GM18517 (cell line): ENCODE results near the gene NKIRAS1.
"Not testable (repeated sequence)": the region's sequence is repeated elsewhere in the genome, so short reads cannot be mapped to it uniquely, and the experiment has no call there.

Source experiments
- ATAC-seq: cut with Tn5 transposase; IDR thresholded peaks from one replicate; pipeline ENCODE4 v1.9.1; 2021; ENCODE audit warnings: mild to moderate bottlenecking, moderate library complexity; ENCODE audit not compliant: unreplicated experiment

NKIRAS1 gene

DNA sequence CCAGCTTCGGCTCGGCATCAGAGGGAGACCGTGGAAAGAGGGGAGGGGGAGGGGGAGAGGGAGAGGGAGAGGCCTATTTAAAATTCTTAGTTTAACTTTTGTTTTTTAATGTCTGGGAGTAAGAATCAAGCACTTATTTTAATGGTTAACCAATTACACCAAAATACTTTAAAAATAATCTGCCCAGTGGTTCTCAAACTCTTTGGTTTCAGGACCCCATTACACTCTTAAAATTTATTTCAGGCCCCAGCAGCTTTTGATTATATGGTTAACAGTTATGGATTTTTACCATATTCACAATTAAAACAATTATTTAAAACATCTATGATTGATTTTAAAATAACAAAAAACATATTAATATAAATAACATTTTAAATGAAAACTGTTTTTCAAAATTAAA is 44.5 kb downstream of the NKIRAS1 start:
- ATAC-seq = no peak

DNA sequence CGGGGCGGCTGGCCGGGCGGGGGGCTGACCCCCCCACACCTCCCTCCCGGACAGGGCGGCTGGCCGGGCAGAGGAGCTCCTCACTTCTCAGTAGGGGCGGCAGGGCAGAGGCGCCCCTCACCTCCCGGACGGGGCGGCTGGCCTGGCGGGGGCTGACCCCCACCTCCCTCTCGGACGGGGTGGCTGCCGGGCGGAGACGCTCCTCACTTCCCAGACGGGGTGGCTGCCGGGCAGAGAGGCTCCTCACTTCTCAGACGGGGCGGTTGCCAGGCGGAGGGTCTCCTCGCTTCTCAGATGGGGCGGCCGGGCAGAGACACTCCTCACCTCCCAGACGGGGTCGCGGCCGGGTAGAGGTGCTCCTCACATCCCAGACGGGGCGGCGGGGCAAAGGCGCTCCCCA is 45.4 kb downstream of the NKIRAS1 start:
- not testable (repeated sequence) for ATAC-seq

DNA sequence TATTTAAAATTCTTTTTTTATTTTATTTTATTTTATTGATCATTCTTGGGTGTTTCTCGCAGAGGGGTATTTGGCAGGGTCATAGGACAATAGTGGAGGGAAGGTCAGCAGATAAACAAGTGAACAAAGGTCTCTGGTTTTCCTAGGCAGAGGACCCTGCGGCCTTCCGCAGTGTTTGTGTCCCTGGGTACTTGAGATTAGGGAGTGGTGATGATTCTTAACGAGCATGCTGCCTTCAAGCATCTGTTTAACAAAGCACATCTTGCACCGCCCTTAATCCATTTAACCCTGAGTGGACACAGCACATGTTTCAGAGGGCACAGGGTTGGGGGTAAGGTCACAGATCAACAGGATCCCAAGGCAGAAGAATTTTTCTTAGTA is 46.1 kb downstream of the NKIRAS1 start:
- ATAC-seq = not testable (repeated sequence)

DNA sequence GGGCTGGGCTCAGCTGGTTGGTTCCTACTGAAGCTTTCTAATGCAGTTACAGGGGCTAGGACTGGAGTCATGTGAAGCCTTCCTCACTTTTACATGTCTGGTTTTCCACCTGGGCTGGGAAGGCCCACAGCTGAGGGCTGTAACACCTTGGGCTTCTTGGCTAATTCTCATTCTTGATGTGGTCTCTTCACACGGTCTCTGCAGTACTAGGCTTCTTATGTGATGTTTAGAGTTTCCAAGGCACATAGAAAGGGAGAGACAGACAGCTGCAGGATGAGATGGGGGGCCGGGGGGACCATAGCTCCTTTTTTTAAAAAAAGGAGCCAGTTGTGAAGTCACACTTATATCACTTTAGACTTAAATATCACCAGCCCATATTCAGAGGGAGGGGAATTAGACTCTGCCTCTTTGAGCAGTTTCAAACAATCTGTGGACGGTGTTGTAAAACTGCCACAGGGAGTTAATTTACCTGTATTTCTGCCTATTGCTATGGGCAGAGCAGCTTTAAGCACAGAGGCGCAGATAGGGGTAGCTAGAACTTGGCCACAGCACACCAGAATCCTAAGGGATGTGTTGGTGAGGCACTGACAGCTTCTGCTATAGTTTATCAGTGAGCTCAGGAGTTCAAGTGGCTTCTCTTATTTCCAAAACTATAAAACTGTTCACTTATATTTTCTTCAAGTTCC is 46.7 kb downstream of the NKIRAS1 start:
- no peak for ATAC-seq

DNA sequence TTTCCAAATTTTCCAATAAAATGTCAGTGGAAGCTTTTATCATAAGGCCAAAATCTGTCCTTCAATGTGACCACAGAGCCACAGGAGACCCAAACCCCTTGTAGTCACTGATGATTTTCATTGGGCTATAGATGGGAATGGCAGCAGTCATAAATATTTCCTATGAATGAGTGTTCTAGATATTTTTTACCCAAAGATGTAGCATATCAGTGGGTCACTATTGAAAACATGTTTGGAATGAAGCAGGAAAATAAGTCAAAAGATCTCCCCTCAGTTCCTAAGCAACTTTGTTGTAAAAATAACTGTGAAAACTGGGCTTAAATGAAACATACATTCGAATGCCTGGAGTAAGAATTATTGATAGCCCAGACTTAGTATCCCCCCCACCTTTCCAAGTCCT is 49.0 kb downstream of the NKIRAS1 start:
- ATAC-seq = no peak

DNA sequence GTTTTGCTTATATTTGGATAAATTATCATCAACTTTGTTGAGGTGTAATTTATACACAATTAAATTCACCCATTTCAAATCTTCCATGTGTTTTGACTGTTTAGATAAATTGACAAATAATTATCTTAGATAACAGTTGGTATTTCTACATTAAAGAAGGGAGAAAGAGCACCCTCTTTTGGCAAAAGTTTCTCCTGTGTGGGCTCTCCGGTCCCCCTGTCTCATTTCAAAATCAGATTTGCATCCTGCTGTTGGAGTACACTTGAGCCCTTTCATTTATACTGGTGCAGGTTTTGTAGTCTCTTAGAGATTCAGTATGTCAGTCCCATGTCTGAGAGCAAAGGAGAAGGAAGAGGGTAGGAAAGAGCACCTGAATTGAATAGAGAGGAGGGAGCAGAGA is 49.4 kb downstream of the NKIRAS1 start:
- no peak for ATAC-seq

DNA sequence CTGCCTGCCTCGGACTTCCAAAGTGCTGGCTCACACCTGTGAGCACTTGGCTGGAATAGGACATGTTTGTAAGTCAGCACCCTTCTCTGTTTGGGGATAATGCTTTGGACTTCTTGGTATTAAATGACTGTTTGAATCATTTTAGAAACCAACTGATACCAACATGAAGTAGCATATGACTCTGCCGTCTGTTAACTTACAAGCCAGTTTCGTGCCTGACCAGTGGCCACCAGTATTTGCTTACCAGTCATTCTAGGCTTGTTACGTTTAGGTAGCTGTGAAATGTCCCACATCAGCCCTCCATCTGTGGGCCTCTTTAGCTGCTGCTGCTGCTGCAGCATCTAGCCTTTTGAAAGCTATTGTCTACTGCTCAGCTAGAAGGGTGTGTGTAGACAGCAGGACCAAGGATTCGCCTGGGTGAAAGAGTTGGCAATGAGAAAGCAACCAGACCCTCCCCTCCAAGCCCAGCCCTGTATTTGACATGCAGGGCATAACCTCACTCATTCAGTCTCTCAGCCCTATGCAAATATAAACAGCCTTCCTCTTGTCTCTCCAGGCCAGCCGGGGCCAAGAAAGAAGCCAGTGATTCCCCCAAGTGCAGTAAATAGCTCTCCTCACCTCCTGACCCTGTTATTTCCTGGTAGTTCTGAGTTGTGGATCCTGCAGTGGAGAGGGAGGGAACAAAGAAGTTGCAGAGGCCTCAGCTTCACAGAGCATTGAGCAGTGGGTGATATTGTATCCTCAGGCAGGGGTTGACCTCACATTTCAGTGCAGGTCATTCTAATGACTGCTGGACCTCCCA is 51.0 kb downstream of the NKIRAS1 start:
- peak; percentile 90 for ATAC-seq

DNA sequence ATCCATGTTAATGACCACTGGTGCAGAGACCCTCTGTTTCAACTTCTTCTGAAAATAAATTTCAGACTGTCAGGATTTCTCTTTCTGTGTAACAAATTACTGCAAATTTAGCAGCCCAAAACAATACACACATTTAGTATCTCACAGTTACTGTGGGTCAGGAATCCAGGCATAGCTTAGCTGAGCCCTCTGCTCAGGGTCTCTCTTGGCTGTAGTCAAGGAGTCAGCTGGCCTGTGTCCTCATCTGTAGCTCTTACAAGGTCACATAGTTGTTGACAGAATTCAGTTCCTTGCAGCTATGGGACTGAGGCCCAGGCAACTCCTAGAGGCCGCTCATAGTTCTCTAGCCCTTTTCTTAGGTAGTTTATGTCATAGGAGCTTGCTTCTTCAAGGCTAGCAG is 51.9 kb downstream of the NKIRAS1 start:
- no peak for ATAC-seq

DNA sequence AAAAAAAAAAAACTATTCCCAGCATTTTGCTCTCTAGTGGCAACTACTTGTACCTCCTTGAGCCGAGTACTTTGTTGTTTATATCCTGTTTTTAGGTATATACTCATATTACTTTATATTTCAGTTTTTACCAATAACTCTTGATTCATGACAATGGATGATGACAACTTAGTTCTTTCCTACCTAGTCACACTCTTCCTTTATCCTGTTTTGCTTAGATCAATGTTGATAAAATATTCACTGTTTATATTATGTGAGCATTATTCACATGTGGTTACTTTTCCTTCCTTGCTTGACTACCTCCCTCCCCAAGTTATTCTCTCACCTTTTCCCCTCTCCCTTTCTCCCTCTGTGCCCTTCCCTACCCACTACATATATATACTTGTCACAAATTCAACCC is 53.7 kb downstream of the NKIRAS1 start:
- no peak for ATAC-seq

DNA sequence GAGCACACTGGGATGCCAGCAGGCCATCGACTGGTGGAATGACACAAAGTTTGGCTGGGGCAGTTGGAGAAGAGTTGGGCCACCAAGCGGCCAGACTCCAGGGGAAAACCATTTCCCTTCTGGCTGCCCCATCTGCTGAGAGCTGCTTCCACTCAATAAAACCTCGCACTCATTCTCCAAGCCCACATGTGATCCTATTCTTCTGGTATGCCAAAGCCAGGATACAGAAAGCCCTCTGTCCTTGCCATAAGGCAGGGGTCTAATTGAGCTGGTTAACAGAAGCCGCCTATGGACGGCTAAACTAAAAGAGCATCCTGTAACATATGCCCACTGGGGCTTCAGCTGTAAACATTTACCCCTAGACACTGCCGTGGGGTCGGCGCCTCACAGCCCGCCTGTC is 55.1 kb downstream of the NKIRAS1 start:
- ATAC-seq = no peak

DNA sequence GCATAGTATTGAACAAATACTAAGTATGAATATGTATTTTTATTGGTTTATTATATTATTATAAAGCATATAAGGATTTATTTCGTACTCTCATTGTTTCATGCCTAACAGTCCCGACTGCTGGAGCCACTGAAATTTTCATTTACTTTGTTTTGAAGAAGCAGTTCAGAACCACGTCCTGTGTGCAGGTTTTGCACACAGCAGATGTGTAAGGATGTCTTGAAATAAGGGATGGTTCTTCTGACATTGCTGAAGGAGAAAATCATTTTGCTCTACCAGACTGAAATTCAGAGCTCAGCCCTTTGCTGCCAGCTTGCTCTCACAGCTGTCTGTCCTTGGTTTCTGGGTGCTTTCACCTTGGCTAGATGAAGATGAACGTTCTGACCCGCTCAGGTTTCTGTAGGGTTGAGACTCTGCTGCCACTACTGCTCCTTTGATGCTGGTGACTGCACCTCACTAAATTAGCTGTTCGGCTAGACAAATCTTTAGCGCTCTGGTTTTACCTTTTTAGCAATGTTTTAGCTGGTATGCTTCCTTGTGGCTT is 56.9 kb downstream of the NKIRAS1 start:
- ATAC-seq = no peak

DNA sequence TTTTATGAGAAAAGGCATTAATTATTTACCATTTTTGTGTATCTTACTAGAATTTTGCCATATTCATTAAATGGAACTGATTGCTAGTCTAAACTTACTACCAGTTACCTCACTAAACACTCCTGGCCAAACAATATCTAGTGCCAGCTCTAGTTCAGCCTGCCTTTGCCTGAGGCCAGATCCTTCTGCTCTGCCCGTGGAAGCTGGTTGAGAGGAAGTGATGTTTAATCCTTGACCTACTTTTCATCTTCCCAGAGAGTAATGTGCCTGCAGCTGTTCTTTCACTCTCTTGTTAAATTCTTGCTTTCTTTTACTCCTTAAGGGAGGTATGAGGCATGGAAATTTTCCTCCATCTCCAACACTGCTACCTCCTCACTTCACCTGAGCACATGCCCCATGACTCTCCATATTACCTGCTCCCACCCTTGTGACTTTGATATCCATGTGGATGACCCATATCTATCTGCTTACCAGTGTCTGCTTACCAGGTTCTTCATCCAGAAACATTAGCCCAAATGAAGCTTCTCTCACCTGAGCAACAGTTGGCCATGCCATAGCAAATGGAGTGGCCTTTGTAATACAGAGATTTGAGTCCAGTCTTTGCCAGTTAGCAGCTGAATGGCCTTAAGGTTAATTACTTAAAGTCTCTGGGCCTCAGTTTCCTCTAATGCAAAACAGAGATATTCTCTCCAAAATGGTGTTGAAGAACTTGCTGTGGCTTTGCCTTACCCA is 57.6 kb downstream of the NKIRAS1 start:
- ATAC-seq = no peak

DNA sequence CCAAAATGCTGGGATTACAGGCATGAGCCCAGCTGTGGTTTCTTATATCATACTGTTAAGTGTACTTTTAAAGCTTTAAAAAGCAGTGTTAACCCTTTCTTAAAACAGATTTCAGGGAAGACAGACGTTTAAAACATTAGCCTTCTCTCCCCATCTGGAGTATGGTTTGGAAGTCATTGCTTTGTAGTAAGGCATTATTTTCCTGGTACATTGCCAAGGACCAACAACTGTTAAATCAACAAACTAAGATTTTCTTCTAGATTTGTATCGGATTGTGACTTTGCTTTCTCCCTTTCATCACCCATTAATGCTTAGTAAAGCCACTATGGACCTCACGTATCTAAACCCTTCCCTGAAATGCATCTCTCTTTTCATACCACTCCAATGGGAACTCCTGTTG is 60.5 kb downstream of the NKIRAS1 start:
- no peak for ATAC-seq

DNA sequence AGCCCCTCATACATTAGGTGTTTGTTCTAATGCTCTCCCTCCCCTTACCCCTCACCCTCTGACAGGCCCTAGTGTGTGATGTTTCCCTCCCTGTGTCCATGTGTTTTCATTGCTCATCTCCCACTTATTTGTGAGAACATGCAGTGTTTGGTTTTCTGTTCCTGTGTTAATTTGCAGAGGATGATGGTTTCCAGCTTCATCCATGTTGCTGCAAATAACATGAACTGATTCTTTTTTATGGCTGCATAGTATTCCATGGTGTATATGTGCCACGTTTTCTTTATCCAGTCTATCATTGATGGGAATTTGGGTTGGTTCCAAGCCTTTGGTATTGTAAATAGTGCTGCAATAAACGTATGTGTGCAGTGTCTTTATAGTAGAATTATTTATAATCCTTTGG is 67.3 kb downstream of the NKIRAS1 start:
- not testable (repeated sequence) for ATAC-seq

DNA sequence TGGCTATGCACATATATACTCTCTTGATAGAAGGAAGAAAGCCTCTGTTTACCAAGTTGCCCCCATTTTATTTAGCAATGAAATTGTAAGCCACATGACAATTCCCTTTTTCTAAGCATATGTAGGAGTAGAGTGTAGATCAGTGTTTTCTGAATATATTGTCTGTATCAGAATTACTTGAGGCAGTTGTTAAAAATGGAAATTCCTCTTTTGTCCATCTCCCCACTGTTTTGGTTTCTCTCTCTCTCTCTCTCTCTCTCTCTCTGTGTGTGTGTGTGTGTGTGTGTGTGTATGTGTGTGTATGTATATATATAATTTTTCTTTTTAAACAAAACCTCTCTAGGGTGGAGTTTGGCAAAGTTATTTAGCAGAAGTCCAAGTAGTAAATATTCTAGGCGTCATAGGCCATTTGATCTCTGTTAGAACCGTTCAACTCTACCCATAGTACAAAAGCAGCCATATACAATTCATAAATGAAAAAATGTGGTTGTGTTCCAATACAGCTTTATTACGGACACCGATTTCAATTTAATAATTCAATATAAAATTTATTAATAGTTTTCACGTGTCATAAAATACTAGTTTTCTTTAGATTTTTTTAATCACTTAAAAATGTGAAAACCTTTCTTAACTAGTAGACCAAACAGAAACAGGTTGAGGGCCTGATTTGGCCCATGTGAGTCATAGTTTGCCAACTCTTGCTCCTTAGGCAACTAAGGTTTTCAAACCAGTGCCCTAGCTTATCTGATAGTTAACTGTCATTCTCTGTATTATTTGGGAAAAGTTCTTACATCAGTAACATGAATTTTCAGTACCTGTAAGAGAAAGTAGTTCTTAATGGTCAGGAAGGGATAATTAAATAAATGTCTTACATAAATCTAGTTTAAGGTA is 71.2 kb downstream of the NKIRAS1 start:
- no peak for ATAC-seq

DNA sequence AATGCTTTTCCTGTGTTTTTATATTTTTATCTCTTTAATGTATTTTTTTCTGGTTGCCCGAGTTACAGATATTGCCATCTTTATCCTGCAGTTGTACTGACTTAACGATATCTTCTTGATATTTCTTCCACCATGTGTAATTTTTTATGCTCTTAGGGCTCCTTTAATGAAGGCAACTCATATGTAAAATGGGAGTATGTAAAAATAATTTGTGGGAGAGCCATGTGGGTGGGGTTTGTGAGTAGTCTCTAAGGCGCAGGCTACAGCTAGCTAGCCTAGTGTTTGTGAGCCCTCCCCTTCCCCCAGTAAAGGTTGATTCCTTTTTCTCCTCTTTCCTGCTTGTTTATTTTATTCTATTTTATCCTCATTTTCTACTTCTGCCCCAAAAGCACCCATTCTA is 72.9 kb downstream of the NKIRAS1 start:
- ATAC-seq = no peak
